ENCODE measurements around the gene BBLN. TPM values are rescaled to one million over a fixed set of nuclear protein-coding genes. Genes with fewer than 3 reads are reported as not detected.

Gene BBLN
- total and polyA plus RNA-seq, 2 of the 4 experiments (the other 2 are of a cell fraction) = 25.1 to 103 TPM

DNA sequence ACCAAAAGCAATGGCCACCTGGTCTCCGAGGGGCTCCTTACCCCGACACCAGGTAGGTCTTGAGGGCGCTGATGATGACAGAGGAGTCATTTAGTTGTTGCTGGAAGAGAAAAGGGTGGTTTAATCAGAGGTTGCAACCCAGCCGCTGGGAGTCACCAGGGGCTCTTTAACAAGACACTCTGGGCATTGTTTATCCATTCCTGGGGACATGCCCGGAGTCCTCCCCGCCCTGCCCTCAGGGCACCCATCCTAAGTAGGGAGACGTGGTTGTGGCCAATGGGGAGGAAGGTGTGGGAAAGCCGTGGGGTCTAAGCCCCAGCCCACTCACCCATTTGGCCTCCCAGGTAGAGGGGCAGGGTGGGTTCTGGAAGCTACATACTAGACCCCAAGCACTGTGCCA is 35.6 kb upstream of the BBLN start:
- Histone ChIP-seq H3K9ac (ENCODE audit: low read depth, low read length) (no peak overlapping the region), H3K23ac (ENCODE audit: low read depth, low read length) (no peak overlapping the region), H3K27me3 (ENCODE audit: control insufficient read depth, insufficient read depth, low read length) (no peaks in the 10 kb centered on the region), H2AK9ac (replicated peaks; ENCODE audit: low read depth, low read length, poor library complexity) (no peak overlapping the region), H3K27ac (ENCODE audit: insufficient read depth, low read length) (no peak overlapping the region), H2AFZ (replicated peaks; ENCODE audit: low read length, poor library complexity) (no peak overlapping the region), H4K20me1 (ENCODE audit: insufficient read depth, low read length) (peaks cover 17% of the 10 kb centered on the region; the same call in 1 of the 2 replicates), H4K5ac (ENCODE audit: low read depth, low read length) (no peak overlapping the region), H4K91ac (ENCODE audit: insufficient read depth, low read depth, low read length) (no peak overlapping the region), H2BK5ac (ENCODE audit: low read depth, low read length, poor library complexity, severe bottlenecking) (no peak overlapping the region), H3K4ac (ENCODE audit: low read depth, low read length) (no peak overlapping the region), H2BK20ac (ENCODE audit: low read depth, low read length) (no peak overlapping the region), H3K4me2 (ENCODE audit: low read depth, low read length) (no peak overlapping the region), H3K4me3 (ENCODE audit: insufficient read depth, low read depth, low read length) (no peak overlapping the region), H3K56ac (ENCODE audit: extremely low read depth, insufficient read depth, low read length) (no peak overlapping the region), H3K14ac (replicated peaks; ENCODE audit: low read depth, low read length) (no peak overlapping the region), H2BK120ac (ENCODE audit: low read depth, low read length) (no peak overlapping the region), H3K4me1 (ENCODE audit: control insufficient read depth, insufficient read depth, low read length) (peaks cover 10% of the 10 kb centered on the region; the same call in 1 of the 2 replicates), H2AK5ac (ENCODE audit: low read depth, low read length) (no peak overlapping the region), H3K18ac (ENCODE audit: low read depth, low read length) (no peak overlapping the region), H3K36me3 (ENCODE audit: control insufficient read depth, insufficient read depth, low read length) (peaks cover 24% of the 10 kb centered on the region), H3K9me3 (ENCODE audit: control insufficient read depth, insufficient read depth, low read length) (no peaks in the 10 kb centered on the region), H3K9me1 (ENCODE audit: insufficient read depth, low read length) (peaks cover 10% of the 10 kb centered on the region), H4K8ac (ENCODE audit: low read depth in 2 of 2, low read length in 2 of 2) (no peak overlapping the region), H3K79me1 (ENCODE audit: low read depth in 1 of 2, low read length in 2 of 2) (peaks cover 9 to 39% of the 10 kb centered on the region in 2 experiments; a peak in 3 of 4 replicates), H2BK15ac (ENCODE audit: low read depth, low read length) (no peak overlapping the region)
- BruUV-seq (replicated peaks) = no TSS peak
- ATAC-seq (ENCODE audit: low read depth) = no peak
- DNase-seq = no peak
- intact Hi-C loops (cut with micrococcal nuclease) = no loop called here
- TF ChIP-seq FOS (IDR thresholded peaks at IDR 0.05; ENCODE audit: low read depth, low read length) = no peak
- TF ChIP-seq SMC3 (IDR thresholded peaks at IDR 0.05; ENCODE audit: low read depth, low read length) = no peak
- no peak for TF ChIP-seq RCOR1 (IDR thresholded peaks at IDR 0.05; ENCODE audit: insufficient replicate concordance, low read length)
- no peak for TF ChIP-seq MXI1 (IDR thresholded peaks at IDR 0.05; ENCODE audit: borderline replicate concordance, low read depth, low read length)
- TF ChIP-seq BHLHE40 (IDR thresholded peaks at IDR 0.05; ENCODE audit: low read depth, low read length) = no peak
- no peak for TF ChIP-seq NFE2L2 (IDR thresholded peaks at IDR 0.05; ENCODE audit: low read depth, low read length)
- TF ChIP-seq, protein P1, sequence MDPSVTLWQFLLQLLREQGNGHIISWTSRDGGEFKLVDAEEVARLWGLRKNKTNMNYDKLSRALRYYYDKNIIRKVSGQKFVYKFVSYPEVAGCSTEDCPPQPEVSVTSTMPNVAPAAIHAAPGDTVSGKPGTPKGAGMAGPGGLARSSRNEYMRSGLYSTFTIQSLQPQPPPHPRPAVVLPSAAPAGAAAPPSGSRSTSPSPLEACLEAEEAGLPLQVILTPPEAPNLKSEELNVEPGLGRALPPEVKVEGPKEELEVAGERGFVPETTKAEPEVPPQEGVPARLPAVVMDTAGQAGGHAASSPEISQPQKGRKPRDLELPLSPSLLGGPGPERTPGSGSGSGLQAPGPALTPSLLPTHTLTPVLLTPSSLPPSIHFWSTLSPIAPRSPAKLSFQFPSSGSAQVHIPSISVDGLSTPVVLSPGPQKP (IDR thresholded peaks at IDR 0.05; ENCODE audit: borderline replicate concordance, low read depth, low read length) = no peak
- TF ChIP-seq MAFK (IDR thresholded peaks at IDR 0.05; ENCODE audit: low read depth, low read length) = no peak
- no peak for TF ChIP-seq CHD1 (IDR thresholded peaks at IDR 0.05; ENCODE audit: low read depth, low read length)
- dilution Hi-C loops (cut with HindIII; ENCODE audit: low sequenced_read_pairs, unreplicated experiment) = no loop called here
- WGBS, 2 experiments (ENCODE audit: extremely low coverage in 2 of 2, insufficient read length in 1 of 2) = 88% methylated on average over 4 of the region's 8 CpGs; no CpG with 5 or more reads in 1 of the 2 experiments
- ChIA-PET POLR2A (ENCODE audit: unreplicated experiment) (no interaction called here), CTCF (interaction anchor here (0.7 to 0.9 kb wide), 2 partner anchors 11 to 89 kb away, joined by 3 read pairs; no protein-coding TSS in a partner anchor)
- in situ Hi-C loops (cut with MboI; ENCODE audit: low sequenced_read_pairs) = no loop called here
